Mesendoderm (in vitro differentiated cells): ENCODE measurements around the gene CYP2W1.

ENCODE experiments used
- DNase-seq: peaks from one replicate; pipeline ENCODE4 v3.0.0; 2013
- H2AK5ac ChIP-seq: 2 replicates; pipeline ENCODE4 v1.6.1; 2013; ENCODE audit warnings: low read length, inconsistent platforms
- H2BK120ac ChIP-seq: 2 replicates; pipeline ENCODE4 v1.6.1; 2013; ENCODE audit warnings: low read depth, mild to moderate bottlenecking, low read length, moderate library complexity, mixed read lengths
- H2BK15ac ChIP-seq: replicated peaks from 2 replicates; pipeline ENCODE4 v1.6.1; 2013; ENCODE audit warnings: low read depth, mild to moderate bottlenecking, moderate library complexity
- H2BK5ac ChIP-seq: 2 replicates; pipeline ENCODE4 v1.6.1; 2013; ENCODE audit warnings: low read length, inconsistent platforms
- H3K18ac ChIP-seq: 2 replicates; pipeline ENCODE4 v1.6.1; 2013; ENCODE audit warnings: mild to moderate bottlenecking, low read length, mixed read lengths
- H3K23ac ChIP-seq: one replicate; pipeline ENCODE4 v1.6.1; 2013; ENCODE audit warnings: low read length
- H3K27ac ChIP-seq: 2 replicates; pipeline ENCODE4 v1.5.1; 2013; ENCODE audit warnings: low read depth, mild to moderate bottlenecking, inconsistent platforms, low read length, moderate library complexity
- H3K27me3 ChIP-seq: 2 replicates; pipeline ENCODE4 v1.6.1; 2013; ENCODE audit warnings: low read length, control low read depth, mild to moderate bottlenecking, inconsistent platforms; ENCODE audit not compliant: insufficient read depth, poor library complexity
- H3K36me3 ChIP-seq: 2 replicates; pipeline ENCODE4 v1.6.1; 2013; ENCODE audit warnings: low read length, inconsistent platforms; ENCODE audit not compliant: control insufficient read depth, insufficient read depth
- H3K4ac ChIP-seq: one replicate; pipeline ENCODE4 v1.6.1; 2013; ENCODE audit warnings: low read depth, mild to moderate bottlenecking, low read length, moderate library complexity
- H3K4me1 ChIP-seq: 2 replicates; pipeline ENCODE4 v1.6.1; 2013; ENCODE audit warnings: low read depth, low read length, inconsistent platforms; ENCODE audit not compliant: control insufficient read depth
- H3K4me2 ChIP-seq: 2 replicates; pipeline ENCODE4 v1.6.1; 2013; ENCODE audit warnings: low read length
- H3K4me3 ChIP-seq: 2 replicates; pipeline ENCODE4 v1.5.1; 2013; ENCODE audit warnings: mild to moderate bottlenecking, low read length
- H3K56ac ChIP-seq: one replicate; pipeline ENCODE4 v1.6.1; 2013; ENCODE audit warnings: low read length
- H3K79me1 ChIP-seq: 2 replicates; pipeline ENCODE4 v1.6.1; 2013; ENCODE audit warnings: low read length, inconsistent platforms
- H3K79me2 ChIP-seq: 2 replicates; pipeline ENCODE4 v1.6.1; 2013; ENCODE audit warnings: mild to moderate bottlenecking, low read length; ENCODE audit not compliant: control insufficient read depth, insufficient read depth
- H3K9ac ChIP-seq: 2 replicates; pipeline ENCODE4 v1.6.1; 2013; ENCODE audit warnings: low read length, inconsistent platforms
- H4K5ac ChIP-seq: one replicate; pipeline ENCODE4 v1.6.1; 2013; ENCODE audit warnings: low read length
- H4K8ac ChIP-seq: one replicate; pipeline ENCODE4 v1.6.1; 2013; ENCODE audit warnings: low read depth, mild to moderate bottlenecking, control low read depth, low read length, moderate library complexity
- WGBS: extraction: QIAGEN DNeasy Blood & Tissue Kit; methylation state at CpG from one replicate; pipeline ENCODE4 v1.1.7; 2013; ENCODE audit warnings: low lambda C conversion rate, missing lambda C conversion rate; ENCODE audit not compliant: insufficient coverage; ENCODE audit errors: extremely low coverage; 5-methylcytosine and 5-hydroxymethylcytosine counted together

The CYP2W1 gene

DNA sequence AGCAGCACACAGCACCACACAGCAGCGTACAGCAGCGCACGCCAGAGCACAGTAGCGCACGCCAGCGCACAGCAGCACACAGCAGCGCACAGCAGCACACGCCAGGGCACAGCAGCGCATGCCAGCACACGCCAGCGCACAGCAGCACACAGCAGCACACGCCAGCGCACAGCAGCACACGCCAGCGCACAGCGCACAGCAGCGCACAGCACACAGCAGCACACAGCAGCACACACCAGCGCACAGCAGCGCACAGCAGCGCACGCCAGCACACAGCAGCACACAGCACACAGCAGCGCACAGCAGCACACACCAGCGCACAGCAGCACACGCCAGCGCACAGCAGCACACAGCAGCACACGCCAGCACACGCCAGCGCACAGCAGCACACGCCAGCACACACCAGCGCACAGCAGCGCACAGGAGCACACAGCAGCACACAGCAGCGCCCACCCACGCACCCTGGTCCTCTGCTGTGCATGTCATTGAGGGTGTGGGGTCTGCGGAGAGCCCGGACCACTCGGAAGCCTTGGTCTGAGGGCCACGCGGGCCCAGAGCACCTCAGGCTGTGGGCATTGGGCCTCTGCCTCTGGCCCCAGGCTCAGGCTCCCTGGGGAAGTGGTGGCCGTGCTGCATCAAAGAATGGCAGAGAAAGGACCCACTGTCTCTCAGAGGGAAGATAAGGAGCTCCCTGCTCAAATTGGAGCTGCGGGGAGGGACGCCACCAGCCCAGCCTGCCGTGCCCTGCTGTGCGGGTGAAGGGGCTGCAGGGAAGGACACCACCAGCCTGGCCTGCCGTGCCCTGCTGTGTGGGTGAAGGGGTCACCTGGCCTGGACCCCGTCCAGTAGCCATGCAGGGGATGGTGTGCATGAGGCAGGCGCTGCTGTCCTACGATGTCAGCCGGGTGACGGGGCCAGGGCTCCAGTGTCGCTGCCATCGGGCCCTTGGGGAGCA is 33.9 kb downstream of the CYP2W1 start:
- no peaks in the 10 kb centered on the region for H3K36me3 ChIP-seq
- no peak overlapping the region for H3K23ac ChIP-seq
- H2BK5ac ChIP-seq: no peak overlapping the region
- H4K5ac ChIP-seq: no peak overlapping the region
- H2BK15ac ChIP-seq: no peak overlapping the region
- H3K27me3 ChIP-seq: no peaks in the 10 kb centered on the region
- no peak overlapping the region for H3K4ac ChIP-seq
- H2BK120ac ChIP-seq: no peak overlapping the region
- no peak overlapping the region for H3K18ac ChIP-seq
- no peak overlapping the region for H2AK5ac ChIP-seq
- no peak overlapping the region for H3K4me3 ChIP-seq
- H3K56ac ChIP-seq: no peak overlapping the region
- no peaks in the 10 kb centered on the region for H3K79me1 ChIP-seq
- H3K4me1 ChIP-seq: no peaks in the 10 kb centered on the region
- no peak overlapping the region for H3K27ac ChIP-seq
- no peak overlapping the region for H4K8ac ChIP-seq
- H3K9ac ChIP-seq: no peak overlapping the region
- no peak overlapping the region for H3K4me2 ChIP-seq
- WGBS: no CpG with 5 or more reads among the region's 51 CpGs
- no peak for DNase-seq
- no peaks in the 10 kb centered on the region for H3K79me2 ChIP-seq

DNA sequence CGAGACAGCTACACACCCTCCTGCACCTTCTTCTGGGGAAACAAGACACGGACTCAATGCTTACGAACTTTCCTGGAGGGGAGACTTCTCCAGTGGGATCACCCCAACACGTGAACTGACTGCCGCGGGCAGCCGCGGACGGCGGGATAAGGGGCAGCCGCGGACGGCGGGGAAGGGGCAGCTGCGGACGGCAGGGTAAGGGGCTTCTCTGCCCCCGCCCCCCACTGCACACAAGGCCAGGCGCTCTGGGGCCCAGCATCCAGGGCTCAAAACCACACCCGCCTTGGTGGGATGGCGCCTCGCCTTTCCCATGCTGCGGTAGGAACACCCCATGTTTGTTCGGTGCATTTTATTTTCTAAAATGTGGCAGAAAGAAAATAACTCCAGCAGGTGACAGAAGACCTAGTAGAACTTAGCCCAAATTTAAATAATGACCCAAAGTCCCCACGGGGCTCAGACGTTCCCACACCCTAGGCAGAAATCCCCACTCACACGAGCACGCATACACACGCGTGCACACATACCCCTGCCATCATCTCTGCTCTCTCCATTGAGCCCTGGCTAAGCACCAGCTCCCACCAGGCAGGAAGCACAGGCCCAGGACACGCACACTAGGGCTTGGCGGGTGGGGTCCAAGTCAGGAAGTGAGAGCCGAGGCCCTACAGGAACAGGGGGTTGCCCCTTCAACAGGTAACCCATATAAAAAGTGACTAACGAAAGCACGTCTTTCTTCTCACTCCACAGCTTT is 34.8 kb downstream of the CYP2W1 start:
- Histone ChIP-seq H3K79me2 (no peaks in the 10 kb centered on the region), H3K4me3 (no peak overlapping the region), H2BK120ac (no peak overlapping the region), H3K56ac (no peak overlapping the region), H4K5ac (no peak overlapping the region), H4K8ac (no peak overlapping the region), H3K4me1 (no peaks in the 10 kb centered on the region), H2AK5ac (no peak overlapping the region), H3K79me1 (no peaks in the 10 kb centered on the region), H3K36me3 (no peaks in the 10 kb centered on the region), H3K4me2 (no peak overlapping the region), H3K4ac (no peak overlapping the region), H2BK5ac (no peak overlapping the region), H2BK15ac (no peak overlapping the region), H3K18ac (no peak overlapping the region), H3K27ac (no peak overlapping the region), H3K23ac (no peak overlapping the region), H3K9ac (no peak overlapping the region), H3K27me3 (no peaks in the 10 kb centered on the region)
- no peak for DNase-seq
- no CpG with 5 or more reads among the region's 34 CpGs for WGBS

DNA sequence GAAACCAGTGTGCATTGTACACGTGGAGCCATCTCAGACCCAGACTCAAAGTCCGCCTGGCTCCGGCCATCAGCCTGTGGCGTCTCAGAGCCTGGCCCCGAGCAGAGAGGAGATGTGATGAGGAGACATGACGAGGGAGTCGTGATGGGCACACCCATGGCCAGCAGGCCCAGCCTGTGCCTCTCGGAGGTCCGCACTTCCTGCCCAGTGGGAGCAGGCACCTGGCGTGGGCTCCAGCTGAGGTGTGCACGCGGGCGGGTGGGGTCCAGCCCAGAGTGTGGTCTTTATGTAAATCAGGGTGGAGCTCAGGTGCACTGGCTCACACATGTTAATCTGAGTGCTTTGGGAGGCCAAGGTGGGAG is 35.3 kb downstream of the CYP2W1 start:
- Histone ChIP-seq H3K27me3 (no peaks in the 10 kb centered on the region), H2AK5ac (no peak overlapping the region), H2BK15ac (no peak overlapping the region), H3K79me1 (no peaks in the 10 kb centered on the region), H3K27ac (no peak overlapping the region), H3K79me2 (no peaks in the 10 kb centered on the region), H3K9ac (no peak overlapping the region), H3K4ac (no peak overlapping the region), H4K5ac (no peak overlapping the region), H3K18ac (no peak overlapping the region), H3K4me1 (no peaks in the 10 kb centered on the region), H3K56ac (no peak overlapping the region), H3K36me3 (no peaks in the 10 kb centered on the region), H3K23ac (no peak overlapping the region), H3K4me3 (no peak overlapping the region), H4K8ac (no peak overlapping the region), H3K4me2 (no peak overlapping the region), H2BK120ac (no peak overlapping the region), H2BK5ac (no peak overlapping the region)
- DNase-seq: no peak
- whole genome bisulfite sequencing: no CpG with 5 or more reads among the region's 13 CpGs

DNA sequence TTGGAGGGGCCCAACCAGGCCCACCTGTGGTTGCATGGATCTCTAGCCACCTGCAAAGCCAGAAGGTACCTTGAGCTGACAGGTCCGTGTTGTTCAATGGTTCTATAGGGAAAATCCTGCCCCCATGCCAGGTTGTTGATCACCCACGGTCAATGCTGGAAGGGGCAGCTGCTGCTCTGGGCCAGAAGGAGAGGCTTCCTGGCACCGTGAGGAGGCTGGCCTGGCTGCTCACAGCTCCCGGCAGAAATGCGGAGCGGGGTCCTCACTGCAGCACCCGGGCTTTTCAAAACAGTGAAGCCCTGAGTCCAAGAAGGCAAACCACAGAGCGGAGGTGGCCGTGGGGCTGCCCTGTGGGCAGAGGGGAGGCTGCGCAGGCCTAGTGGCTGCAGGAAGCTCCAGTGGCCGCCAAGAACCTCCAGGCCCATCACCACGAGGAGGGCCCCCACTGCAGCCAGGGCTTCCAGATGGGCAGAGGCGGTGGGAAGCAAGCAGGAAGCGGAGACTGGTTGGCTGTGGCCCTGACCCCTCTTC is 36.3 kb downstream of the CYP2W1 start:
- Histone ChIP-seq H3K9ac (no peak overlapping the region), H3K4me2 (no peak overlapping the region), H2BK15ac (no peak overlapping the region), H3K27ac (no peak overlapping the region), H2BK120ac (no peak overlapping the region), H3K36me3 (no peaks in the 10 kb centered on the region), H3K4me3 (no peak overlapping the region), H3K79me2 (no peaks in the 10 kb centered on the region), H3K4ac (no peak overlapping the region), H2AK5ac (no peak overlapping the region), H4K8ac (no peak overlapping the region), H3K18ac (no peak overlapping the region), H2BK5ac (no peak overlapping the region), H3K79me1 (no peaks in the 10 kb centered on the region), H4K5ac (no peak overlapping the region), H3K27me3 (no peaks in the 10 kb centered on the region), H3K4me1 (no peaks in the 10 kb centered on the region), H3K23ac (no peak overlapping the region), H3K56ac (no peak overlapping the region)
- no CpG with 5 or more reads among the region's 14 CpGs for WGBS
- no peak for DNase-seq

DNA sequence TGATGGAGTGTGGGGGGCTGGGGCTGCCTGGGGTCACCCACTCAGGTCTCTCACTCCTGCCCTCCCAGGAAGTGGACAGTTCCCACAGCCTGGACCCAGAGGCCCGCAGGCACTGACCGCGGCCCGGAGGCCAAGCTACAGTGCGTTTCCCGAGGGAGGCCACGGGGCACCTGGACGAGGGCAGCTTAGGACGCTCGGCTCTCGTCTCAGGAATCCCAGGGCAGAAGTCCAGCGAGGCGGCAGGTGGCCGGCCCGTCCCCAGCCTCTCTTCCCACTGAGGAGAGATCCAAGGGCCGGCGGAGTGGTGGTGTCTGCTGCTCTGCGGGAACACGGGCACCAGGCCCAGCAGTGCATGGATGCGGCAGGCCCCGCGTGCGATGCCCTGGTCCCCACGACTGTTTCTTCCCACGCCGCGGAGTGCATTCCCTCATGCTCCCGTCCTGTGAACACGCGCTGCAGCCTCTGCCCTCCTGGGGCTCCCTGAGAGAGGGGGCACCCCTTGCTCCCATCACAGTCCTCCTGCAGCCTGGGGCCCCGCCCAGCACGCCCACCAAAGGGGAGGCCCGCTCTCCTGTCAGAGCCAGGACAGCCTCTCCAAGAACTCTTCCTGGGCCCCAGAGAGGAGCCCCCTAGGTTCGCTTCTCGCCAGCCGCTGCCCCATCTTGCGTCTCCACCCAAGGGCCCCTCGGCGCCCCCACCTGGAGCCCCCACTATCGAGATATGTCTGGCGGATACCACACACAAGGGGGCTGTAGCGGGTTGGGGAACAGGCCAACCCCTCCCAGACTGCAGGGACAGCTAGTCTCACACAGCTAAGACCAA is 37.0 kb downstream of the CYP2W1 start:
- Histone ChIP-seq H3K23ac (no peak overlapping the region), H3K9ac (no peak overlapping the region), H4K8ac (no peak overlapping the region), H3K56ac (no peak overlapping the region), H3K36me3 (no peaks in the 10 kb centered on the region), H3K27ac (no peak overlapping the region), H3K79me1 (no peaks in the 10 kb centered on the region), H3K79me2 (no peaks in the 10 kb centered on the region), H3K4me3 (no peak overlapping the region), H2AK5ac (no peak overlapping the region), H3K27me3 (no peaks in the 10 kb centered on the region), H2BK120ac (no peak overlapping the region), H2BK15ac (no peak overlapping the region), H2BK5ac (no peak overlapping the region), H3K4me2 (no peak overlapping the region), H3K18ac (no peak overlapping the region), H3K4me1 (no peaks in the 10 kb centered on the region), H4K5ac (no peak overlapping the region), H3K4ac (no peak overlapping the region)
- DNase-seq: peak; percentile 18
- WGBS: no CpG with 5 or more reads among the region's 42 CpGs
